Measurements from ENCODE around the gene DKK1. TPM values are rescaled to one million over a fixed set of nuclear protein-coding genes. Genes with fewer than 3 reads are reported as not detected.

DKK1 gene
- total and polyA plus RNA-seq, 2 of the 4 experiments (the other 2 are of a cell fraction) = 97.6 to 116 TPM

GRCh38 chr10:52318136-52318701 lies 4.1 kb downstream of the DKK1 start:
- Histone ChIP-seq H3K36me3 (ENCODE audit: control insufficient read depth, insufficient read depth, low read length) (peaks cover 6% of the 10 kb centered on the region; the same call in 1 of the 2 replicates), H3K79me1 (ENCODE audit: low read depth in 1 of 2, low read length in 2 of 2) (peaks cover 0 to 36% of the 10 kb centered on the region in 2 experiments; a peak in 2 of 4 replicates), H2BK120ac (ENCODE audit: low read depth, low read length) (peak overlapping the region; percentile 93), H3K4me1 (ENCODE audit: control insufficient read depth, insufficient read depth, low read length) (peaks cover 4% of the 10 kb centered on the region; the same call in 1 of the 2 replicates), H3K18ac (ENCODE audit: low read depth, low read length) (peak overlapping the region; percentile 97), H3K14ac (replicated peaks; ENCODE audit: low read depth, low read length) (peak overlapping the region; percentile 62), H4K8ac (ENCODE audit: low read depth in 2 of 2, low read length in 2 of 2) (peak overlapping the region; percentile 74 to 96), H3K4me3 (ENCODE audit: insufficient read depth, low read depth, low read length) (peak overlapping the region; percentile 25; the same call in 1 of the 2 replicates), H4K91ac (ENCODE audit: insufficient read depth, low read depth, low read length) (peak overlapping the region; percentile 91), H3K23ac (ENCODE audit: low read depth, low read length) (peak overlapping the region; percentile 91), H3K27me3 (ENCODE audit: control insufficient read depth, insufficient read depth, low read length) (no peaks in the 10 kb centered on the region), H2BK20ac (ENCODE audit: low read depth, low read length) (peak overlapping the region; percentile 95), H2BK15ac (ENCODE audit: low read depth, low read length) (peak overlapping the region; percentile 20; the same call in 2 of the 3 replicates), H4K20me1 (ENCODE audit: insufficient read depth, low read length) (no peaks in the 10 kb centered on the region), H3K9ac (ENCODE audit: low read depth, low read length) (peak overlapping the region; percentile 73; the same call in 1 of the 2 replicates), H2BK5ac (ENCODE audit: low read depth, low read length, poor library complexity, severe bottlenecking) (peak overlapping the region; percentile 99), H3K4me2 (ENCODE audit: low read depth, low read length) (peak overlapping the region; percentile 85), H2AK5ac (ENCODE audit: low read depth, low read length) (peak overlapping the region; percentile 73), H3K27ac (ENCODE audit: insufficient read depth, low read length) (peak overlapping the region; percentile 80), H3K56ac (ENCODE audit: extremely low read depth, insufficient read depth, low read length) (peak overlapping the region; percentile 96), H3K9me1 (ENCODE audit: insufficient read depth, low read length) (0 out of 2 replicates have a peak, but pooled peaks cover 2% of the 10 kb centered on the region), H3K4ac (ENCODE audit: low read depth, low read length) (peak overlapping the region; percentile 87), H4K5ac (ENCODE audit: low read depth, low read length) (peak overlapping the region; percentile 96), H3K9me3 (ENCODE audit: control insufficient read depth, insufficient read depth, low read length) (no peaks in the 10 kb centered on the region), H2AK9ac (replicated peaks; ENCODE audit: low read depth, low read length, poor library complexity) (no peak overlapping the region), H2AFZ (replicated peaks; ENCODE audit: low read length, poor library complexity) (no peak overlapping the region)
- in situ Hi-C loops (cut with MboI; ENCODE audit: low sequenced_read_pairs) (no loop called here), intact Hi-C loops (cut with micrococcal nuclease) (loop anchor here (5.0 kb wide), 1 partner anchor 124 kb away; no protein-coding TSS in a partner anchor), dilution Hi-C loops (cut with HindIII; ENCODE audit: low sequenced_read_pairs, unreplicated experiment) (no loop called here)
- POLR2A ChIA-PET (ENCODE audit: unreplicated experiment) = no interaction called here
- BruUV-seq (replicated peaks) = no TSS peak
- TF ChIP-seq MAZ (IDR thresholded peaks at IDR 0.05; ENCODE audit: borderline replicate concordance, low read depth, low read length) (no peak), ELK1 (IDR thresholded peaks at IDR 0.05; ENCODE audit: borderline replicate concordance, low read depth, low read length) (no peak), CEBPB (IDR thresholded peaks at IDR 0.05; ENCODE audit: low read depth, low read length) (no peak), BHLHE40 (IDR thresholded peaks at IDR 0.05; ENCODE audit: low read depth, low read length) (no peak), CHD1 (IDR thresholded peaks at IDR 0.05; ENCODE audit: low read depth, low read length) (no peak), FOS (IDR thresholded peaks at IDR 0.05; ENCODE audit: low read depth, low read length) (no peak), POLR2A (IDR thresholded peaks at IDR 0.05; ENCODE audit: low read depth, low read length) (no peak), MAFK (IDR thresholded peaks at IDR 0.05; ENCODE audit: low read depth, low read length) (no peak), SMC3 (IDR thresholded peaks at IDR 0.05; ENCODE audit: low read depth, low read length) (no peak), RCOR1 (IDR thresholded peaks at IDR 0.05; ENCODE audit: insufficient replicate concordance, low read length) (no peak), MXI1 (IDR thresholded peaks at IDR 0.05; ENCODE audit: borderline replicate concordance, low read depth, low read length) (no peak), USF2 (IDR thresholded peaks at IDR 0.05; ENCODE audit: low read depth, low read length) (no peak)
- DNase-seq = peak; percentile 68
- CTCF ChIA-PET = interaction anchor here (3.4 kb wide), 1 partner anchor 171 kb away, joined by 16 read pairs; no protein-coding TSS in a partner anchor
- WGBS, 2 experiments (ENCODE audit: extremely low coverage in 2 of 2, insufficient read length in 1 of 2) = 0% methylated on average over 1 of the region's 5 CpGs; no CpG with 5 or more reads in 1 of the 2 experiments
- no peak for ATAC-seq (ENCODE audit: low read depth)

All from IMR-90 (cell line).